Colonic mucosa (tissue), 4 donors: Measurements from ENCODE around the gene PKD2L1. TPM values are rescaled to one million over a fixed set of nuclear protein-coding genes. Genes with fewer than 3 reads are reported as not detected.

Experiments
- DNase-seq: peaks from one replicate; pipeline ENCODE4 v3.0.0-alpha.2; 2020
- H3K27ac ChIP-seq: fragments of 200-600 bp; one replicate; pipeline ENCODE4 v1.8.0; 2021
- H3K27me3 ChIP-seq: fragments of 200-600 bp; one replicate; pipeline ENCODE4 v1.8.0; 2021
- H3K36me3 ChIP-seq: fragments of 200-600 bp; one replicate; pipeline ENCODE4 v1.8.0; 2021
- H3K4me1 ChIP-seq: fragments of 200-600 bp; one replicate; pipeline ENCODE4 v1.8.0; 2021; ENCODE audit warnings: mild to moderate bottlenecking
- H3K4me3 ChIP-seq: fragments of 200-600 bp; one replicate; pipeline ENCODE4 v1.8.0; 2021
- H3K9ac ChIP-seq, 2 donors: one replicate each; pipeline ENCODE4 v1.7.0; 2013; ENCODE audit warnings: control low read depth in 2 of 2, low read depth in 2 of 2, low read length in 2 of 2
- H3K9me3 ChIP-seq: fragments of 200-600 bp; one replicate; pipeline ENCODE4 v1.8.0; 2021
- CTCF ChIP-seq: fragments of 200-600 bp; IDR thresholded peaks from one replicate; pipeline ENCODE4 v1.8.0; 2022; ENCODE audit warnings: antibody characterized with exemption, mild to moderate bottlenecking
- intact Hi-C: fragments of 100-400 bp; cut with DNase I; formaldehyde crosslinking; loops from one replicate; pipeline ENCODE4 v1.14.1; 2022
- total RNA-seq, 2 donors: library from RNA; stranded (reverse); fragmentation: NEBNext Ultra II Directional in 1 of 2; extraction: Animal tissue kit (Norgen Biotek cat#: 25700) in 1 of 2; gene quantifications; one replicate each; pipeline ENCODE4 v1.2.1, GENCODE V29; 2021
- donor health status: healthy.
- donor health status: DM: no; HTN: no; CAD: no.
- donor health status: DM: no; HTN: no; CAD: no.

PKD2L1 gene
- total RNA-seq, 2 donors from 2014 or later: 0.50 to 0.52 TPM

GRCh38 chr10:100346351-100346764 lies 16.3 kb upstream of the PKD2L1 start:
- no peaks in the 10 kb centered on the region for H3K27me3 ChIP-seq
- H3K4me3 ChIP-seq: peak overlapping the region; percentile 80
- TF ChIP-seq CTCF: no peak
- no peaks in the 10 kb centered on the region for H3K9me3 ChIP-seq
- no peaks in the 10 kb centered on the region for H3K4me1 ChIP-seq
- peak; percentile 79 for DNase-seq
- H3K9ac ChIP-seq: peak overlapping the region; percentile 69 to 81
- intact Hi-C loops: no loop called here
- H3K27ac ChIP-seq: peak overlapping the region; percentile 59
- no peaks in the 10 kb centered on the region for H3K36me3 ChIP-seq

GRCh38 chr10:100345570-100346330 lies 15.7 kb upstream of the PKD2L1 start:
- no peaks in the 10 kb centered on the region for H3K27me3 ChIP-seq
- H3K36me3 ChIP-seq: no peaks in the 10 kb centered on the region
- H3K4me3 ChIP-seq: peak overlapping the region; percentile 80
- TF ChIP-seq CTCF: no peak
- no peak for DNase-seq
- H3K9me3 ChIP-seq: no peaks in the 10 kb centered on the region
- no peak overlapping the region for H3K27ac ChIP-seq
- intact Hi-C loops: no loop called here
- peak overlapping the region in 1 of 2 donors; percentile 69 for H3K9ac ChIP-seq
- H3K4me1 ChIP-seq: no peaks in the 10 kb centered on the region

GRCh38 chr10:100344241-100344788 lies 14.3 kb upstream of the PKD2L1 start:
- Histone ChIP-seq H3K27me3 (no peaks in the 10 kb centered on the region), H3K9ac (no peak overlapping the region), H3K4me1 (no peaks in the 10 kb centered on the region), H3K27ac (no peak overlapping the region), H3K4me3 (no peak overlapping the region), H3K9me3 (no peaks in the 10 kb centered on the region), H3K36me3 (no peaks in the 10 kb centered on the region)
- no peak for DNase-seq
- TF ChIP-seq CTCF: no peak
- intact Hi-C loops: loop anchor here (5.0 kb wide), 1 partner anchor 173 kb away; the partner anchor contains the start of gene SEC31B

DNA sequence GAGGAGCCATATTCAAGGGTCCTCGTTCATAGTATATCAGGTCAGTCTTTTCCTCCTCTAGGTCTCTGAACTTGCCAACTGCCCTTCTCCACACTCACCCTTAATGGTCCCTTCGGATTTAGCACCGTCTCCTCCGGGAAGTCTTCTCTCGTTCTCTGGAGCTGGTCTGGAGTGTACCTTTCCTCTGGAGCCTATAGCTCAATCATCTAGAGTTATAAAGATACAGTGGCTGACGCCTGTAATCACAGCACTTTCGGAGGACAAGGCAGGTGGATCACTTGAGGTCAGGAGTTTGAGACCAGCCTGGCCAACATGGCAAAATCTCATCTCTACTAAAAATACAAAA lies 12.6 kb upstream of the PKD2L1 start:
- Histone ChIP-seq H3K4me3 (no peak overlapping the region), H3K27ac (no peak overlapping the region), H3K9ac (no peak overlapping the region), H3K27me3 (no peaks in the 10 kb centered on the region), H3K4me1 (no peaks in the 10 kb centered on the region), H3K36me3 (no peaks in the 10 kb centered on the region), H3K9me3 (no peaks in the 10 kb centered on the region)
- intact Hi-C loops: loop anchor here (5.0 kb wide), 1 partner anchor 175 kb away; the partner anchor contains the start of gene SEC31B
- no peak for DNase-seq
- TF ChIP-seq CTCF: no peak

DNA sequence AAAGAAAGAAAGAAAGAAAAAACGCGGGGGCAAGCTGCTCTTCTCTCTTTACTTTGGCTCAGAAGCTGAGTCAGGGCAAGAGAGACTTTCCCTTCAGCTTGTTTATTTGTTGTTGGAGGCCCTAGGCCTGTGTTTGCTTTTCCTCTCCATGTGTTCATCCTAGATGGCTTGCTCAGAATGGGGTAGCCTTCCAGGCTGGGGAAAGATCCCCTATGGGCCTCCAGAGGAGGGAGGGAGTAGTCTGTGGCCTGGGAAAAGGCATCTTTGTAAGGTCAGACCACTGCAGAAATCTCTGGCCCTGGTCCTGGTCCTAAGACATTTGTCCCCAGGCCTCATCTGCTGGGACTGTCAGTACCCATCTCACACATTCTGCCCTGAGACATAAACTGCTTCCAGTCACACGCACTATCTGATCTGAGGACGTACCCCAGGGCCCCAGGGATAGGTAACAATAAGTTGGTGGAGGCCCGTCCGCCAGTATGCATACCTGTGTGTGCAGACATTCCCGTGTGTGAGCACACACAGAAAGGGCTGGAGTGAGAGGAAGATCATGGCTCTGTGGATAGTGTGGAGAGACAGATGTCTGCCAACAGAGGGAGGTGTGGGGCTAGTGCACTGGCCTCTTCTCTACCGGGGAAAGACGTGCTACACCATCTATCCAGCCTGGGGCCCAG lies 12.1 kb upstream of the PKD2L1 start:
- intact Hi-C loops: loop anchor here (5.0 kb wide), 1 partner anchor 175 kb away; the partner anchor contains the start of gene SEC31B
- Histone ChIP-seq H3K9me3 (no peaks in the 10 kb centered on the region), H3K4me1 (no peaks in the 10 kb centered on the region), H3K4me3 (no peak overlapping the region), H3K36me3 (no peaks in the 10 kb centered on the region), H3K9ac (no peak overlapping the region), H3K27me3 (no peaks in the 10 kb centered on the region), H3K27ac (no peak overlapping the region)
- peak; percentile 65 for TF ChIP-seq CTCF
- peak; percentile 72 for DNase-seq
